GM10266 (cell line): ENCODE data around the gene YY1AP1.

ENCODE experiments used
- DNase-seq: peaks from one replicate; pipeline ENCODE4 v3.0.0; 2012; ENCODE audit errors: extremely low spot score
- CTCF ChIP-seq: IDR thresholded peaks from 2 replicates; pipeline ENCODE4 v1.5.1; 2012; ENCODE audit warnings: mild to moderate bottlenecking, low read depth; ENCODE audit not compliant: control insufficient read depth, insufficient read depth; ENCODE audit errors: missing control alignments

The YY1AP1 gene

GRCh38 chr1:155657463-155657862, 31.1 kb downstream of the YY1AP1 start:
- no peak for DNase-seq
- TF ChIP-seq CTCF = no peak

- no peak for DNase-seq
- TF ChIP-seq CTCF = no peak
These were observed 35.6 kb downstream of the YY1AP1 start for GRCh38 chr1:155652951-155653350.

GRCh38 chr1:155651861-155652661, 36.5 kb downstream of the YY1AP1 start:
- no peak for TF ChIP-seq CTCF
- no peak for DNase-seq

GRCh38 chr1:155650231-155650757, 38.3 kb downstream of the YY1AP1 start:
- DNase-seq = no peak
- TF ChIP-seq CTCF = no peak

- no peak for DNase-seq
- TF ChIP-seq CTCF = no peak
These were observed 38.9 kb downstream of the YY1AP1 start for GRCh38 chr1:155649676-155650075.

- no peak for DNase-seq
- no peak for TF ChIP-seq CTCF
These were observed 40.1 kb downstream of the YY1AP1 start for GRCh38 chr1:155648207-155649147.
